ENCODE data around the gene RORB.

- TF ChIP-seq POLR2A (IDR thresholded peaks at IDR 0.05; ENCODE audit: low read depth, low read length) (no peak), SPI1 (IDR thresholded peaks at IDR 0.05; ENCODE audit: low read depth, low read length) (no peak), TAF1 (IDR thresholded peaks at IDR 0.05; ENCODE audit: low read depth, low read length) (no peak), POLR2AphosphoS5 (IDR thresholded peaks at IDR 0.05; ENCODE audit: low read depth, low read length) (no peak), PAX5 (IDR thresholded peaks at IDR 0.05; ENCODE audit: insufficient read depth, low read length, severe bottlenecking) (no peak), POU2F2 (IDR thresholded peaks at IDR 0.05; ENCODE audit: low read depth, low read length) (no peak)
These were observed 9.7 kb upstream of the RORB start for GRCh38 chr9:74487395-74487794.
